CD1c-positive myeloid dendritic cell (primary cell): ENCODE results near the gene SIDT2.

Source experiments
- DNase-seq: peaks from one replicate; pipeline ENCODE4 v3.0.0-alpha.2; 2016; ENCODE audit errors: extremely low spot score

The SIDT2 gene

GRCh38 chr11:117189191-117189940 is 10.8 kb downstream of the SIDT2 start:
- peak; percentile 93 for DNase-seq

GRCh38 chr11:117189941-117190544 is 11.5 kb downstream of the SIDT2 start:
- no peak for DNase-seq

- DNase-seq = no peak
Observed at GRCh38 chr11:117191680-117192400, 13.3 kb downstream of the SIDT2 start.

GRCh38 chr11:117192401-117192875 is 13.9 kb downstream of the SIDT2 start:
- DNase-seq = no peak

- no peak for DNase-seq
Observed at GRCh38 chr11:117193130-117194020, 14.8 kb downstream of the SIDT2 start.

- no peak for DNase-seq
Observed at GRCh38 chr11:117194267-117194666, 15.7 kb downstream of the SIDT2 start.

GRCh38 chr11:117195258-117195657 is 16.7 kb downstream of the SIDT2 start:
- no peak for DNase-seq

- no peak for DNase-seq
Observed at GRCh38 chr11:117195761-117196160, 17.2 kb downstream of the SIDT2 start.

- DNase-seq = no peak
Observed at GRCh38 chr11:117197006-117197405, 18.5 kb downstream of the SIDT2 start.

GRCh38 chr11:117197516-117198456 is 19.2 kb downstream of the SIDT2 start:
- DNase-seq = no peak

GRCh38 chr11:117198613-117199012 is 20.1 kb downstream of the SIDT2 start:
- no peak for DNase-seq

- DNase-seq = no peak
Observed at GRCh38 chr11:117199053-117199915, 20.7 kb downstream of the SIDT2 start, which contains the start of gene TAGLN. Gene TAGLN (plus strand): TSS chr11:117199370. CDS start chr11:117203014, 3,644 bp downstream.

GRCh38 chr11:117199916-117200812 is 21.6 kb downstream of the SIDT2 start:
- no peak for DNase-seq

- no peak for DNase-seq
Observed at GRCh38 chr11:117200813-117201657, 22.5 kb downstream of the SIDT2 start.

GRCh38 chr11:117201658-117202305 is 23.2 kb downstream of the SIDT2 start:
- no peak for DNase-seq

- no peak for DNase-seq
Observed at GRCh38 chr11:117202386-117203068, 24.0 kb downstream of the SIDT2 start.
